HG02943 (cell line): Measurements from ENCODE around the gene VKORC1.
A peak's percentile ranks its signal among the peaks of the same experiment; 100 is the strongest.

Experiments used
- ATAC-seq: cut with Tn5 transposase; IDR thresholded peaks from one replicate; pipeline ENCODE4 v1.9.1; 2021; ENCODE audit warnings: mild to moderate bottlenecking, low read depth, moderate library complexity; ENCODE audit not compliant: unreplicated experiment

VKORC1 gene

GRCh38 chr16:31130899-31131298 is 36.3 kb upstream of the VKORC1 start:
- no peak for ATAC-seq

DNA sequence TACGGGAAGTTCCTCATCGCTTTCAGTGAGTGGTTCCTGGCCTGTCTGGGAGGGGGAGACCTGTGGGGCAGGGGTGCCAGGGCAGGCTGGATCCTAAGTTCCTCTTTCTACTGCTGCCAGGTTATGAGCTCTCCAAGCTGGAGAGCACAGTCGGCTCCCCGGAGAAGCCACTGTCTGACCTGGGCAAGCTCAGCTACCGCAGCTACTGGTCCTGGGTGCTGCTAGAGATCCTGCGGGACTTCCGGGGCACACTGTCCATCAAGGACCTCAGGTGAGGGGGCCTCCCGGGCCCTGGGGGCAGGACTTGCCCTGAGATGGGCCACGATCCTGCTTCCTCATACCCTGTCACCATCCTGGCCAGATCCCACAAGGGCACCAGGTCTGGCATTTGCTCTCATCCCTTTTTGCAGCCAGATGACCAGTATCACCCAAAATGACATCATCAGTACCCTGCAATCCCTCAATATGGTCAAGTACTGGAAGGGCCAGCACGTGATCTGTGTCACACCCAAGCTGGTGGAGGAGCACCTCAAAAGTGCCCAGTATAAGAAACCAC is 35.8 kb upstream of the VKORC1 start:
- no peak for ATAC-seq

DNA sequence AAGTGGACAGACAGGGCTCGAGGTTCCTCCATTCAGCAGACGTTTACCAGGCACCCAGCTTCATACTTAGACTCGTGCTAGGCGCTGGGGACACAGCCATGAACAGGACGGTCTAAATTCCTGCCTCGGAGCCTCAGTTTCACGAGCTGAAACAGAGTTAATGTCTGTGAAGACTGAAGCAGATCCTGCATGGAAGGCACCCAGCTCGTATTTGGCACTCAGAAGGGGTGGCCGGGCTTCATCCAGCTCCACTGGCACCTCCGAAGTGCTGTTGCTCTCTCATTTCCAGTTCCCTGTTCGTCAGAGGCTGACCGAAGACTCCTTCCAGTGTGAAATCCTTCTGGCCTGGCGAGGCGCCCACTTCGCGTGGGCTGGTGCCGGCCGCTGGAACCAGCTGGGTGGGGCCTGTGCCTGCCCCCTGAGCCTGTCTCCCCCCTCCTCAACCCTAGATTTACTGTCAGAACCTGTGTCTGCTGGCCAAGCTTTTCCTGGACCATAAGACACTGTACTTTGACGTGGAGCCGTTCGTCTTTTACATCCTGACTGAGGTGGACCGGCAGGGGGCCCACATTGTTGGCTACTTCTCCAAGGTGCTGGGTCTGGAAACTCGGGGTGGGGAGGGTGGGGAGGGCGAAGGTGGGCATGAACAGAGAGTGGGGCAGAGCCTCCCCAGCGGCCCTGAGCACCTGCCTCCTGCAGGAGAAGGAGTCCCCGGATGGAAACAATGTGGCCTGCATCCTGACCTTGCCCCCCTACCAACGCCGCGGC is 35.2 kb upstream of the VKORC1 start:
- no peak for ATAC-seq

DNA sequence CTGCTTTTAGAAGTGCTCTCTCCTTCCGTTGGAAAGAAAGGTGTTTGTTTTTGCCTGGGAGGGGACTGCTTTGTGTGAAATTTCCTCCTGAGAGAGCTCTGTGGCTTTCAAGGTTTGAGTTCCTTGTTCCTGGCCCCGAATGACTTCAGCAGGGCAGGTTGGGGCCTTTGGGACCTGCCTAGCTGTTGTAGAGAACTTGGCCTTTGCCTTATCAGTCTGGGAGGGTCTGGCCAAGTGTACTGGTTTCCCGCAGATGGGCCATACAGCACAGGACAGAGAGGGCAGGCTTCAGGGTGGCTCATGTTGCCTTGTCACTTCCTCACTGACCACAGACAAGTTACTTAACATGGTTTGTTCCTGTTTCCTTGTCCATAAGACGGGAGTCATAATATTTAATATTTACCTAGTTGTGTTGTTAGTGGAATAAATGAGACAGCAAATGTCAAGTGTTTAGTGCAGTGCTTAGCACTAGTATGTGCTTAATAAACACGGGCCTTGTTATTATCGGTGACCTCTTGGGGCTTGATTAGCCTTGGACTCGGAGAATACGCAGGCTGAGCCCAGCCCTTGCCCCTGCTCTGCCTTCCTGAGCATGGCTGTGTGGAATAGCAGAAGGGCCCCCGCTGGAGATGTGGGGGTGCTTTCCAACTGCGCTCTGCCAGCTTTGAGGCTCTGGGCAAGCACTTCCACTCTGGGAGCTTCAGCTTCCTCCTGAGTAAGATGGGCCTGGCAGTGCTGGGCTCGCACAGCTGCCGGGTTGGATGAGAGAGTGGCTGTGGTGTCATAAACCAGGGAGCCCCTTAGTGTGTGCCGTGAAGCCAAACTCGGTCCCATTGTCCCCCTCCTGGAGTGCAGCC is 34.3 kb upstream of the VKORC1 start:
- ATAC-seq = no peak

- ATAC-seq = no peak
These were observed 32.6 kb upstream of the VKORC1 start for GRCh38 chr16:31127182-31127581.

GRCh38 chr16:31125844-31126243 is 31.2 kb upstream of the VKORC1 start:
- no peak for ATAC-seq

DNA sequence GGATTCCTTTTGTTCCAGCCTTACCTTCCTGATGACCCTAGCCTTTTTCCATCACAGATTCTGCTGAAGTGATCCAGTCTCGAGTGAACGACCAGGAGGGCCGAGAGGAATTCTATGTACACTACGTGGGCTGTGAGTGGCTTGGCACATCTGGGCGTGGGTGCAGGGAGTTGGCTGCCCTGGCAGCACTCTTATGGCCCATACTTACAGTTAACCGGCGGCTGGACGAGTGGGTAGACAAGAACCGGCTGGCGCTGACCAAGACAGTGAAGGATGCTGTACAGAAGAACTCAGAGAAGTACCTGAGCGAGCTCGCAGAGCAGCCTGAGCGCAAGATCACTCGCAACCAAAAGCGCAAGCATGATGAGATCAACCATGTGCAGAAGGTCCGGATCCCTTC is 25.5 kb upstream of the VKORC1 start:
- ATAC-seq = no peak

DNA sequence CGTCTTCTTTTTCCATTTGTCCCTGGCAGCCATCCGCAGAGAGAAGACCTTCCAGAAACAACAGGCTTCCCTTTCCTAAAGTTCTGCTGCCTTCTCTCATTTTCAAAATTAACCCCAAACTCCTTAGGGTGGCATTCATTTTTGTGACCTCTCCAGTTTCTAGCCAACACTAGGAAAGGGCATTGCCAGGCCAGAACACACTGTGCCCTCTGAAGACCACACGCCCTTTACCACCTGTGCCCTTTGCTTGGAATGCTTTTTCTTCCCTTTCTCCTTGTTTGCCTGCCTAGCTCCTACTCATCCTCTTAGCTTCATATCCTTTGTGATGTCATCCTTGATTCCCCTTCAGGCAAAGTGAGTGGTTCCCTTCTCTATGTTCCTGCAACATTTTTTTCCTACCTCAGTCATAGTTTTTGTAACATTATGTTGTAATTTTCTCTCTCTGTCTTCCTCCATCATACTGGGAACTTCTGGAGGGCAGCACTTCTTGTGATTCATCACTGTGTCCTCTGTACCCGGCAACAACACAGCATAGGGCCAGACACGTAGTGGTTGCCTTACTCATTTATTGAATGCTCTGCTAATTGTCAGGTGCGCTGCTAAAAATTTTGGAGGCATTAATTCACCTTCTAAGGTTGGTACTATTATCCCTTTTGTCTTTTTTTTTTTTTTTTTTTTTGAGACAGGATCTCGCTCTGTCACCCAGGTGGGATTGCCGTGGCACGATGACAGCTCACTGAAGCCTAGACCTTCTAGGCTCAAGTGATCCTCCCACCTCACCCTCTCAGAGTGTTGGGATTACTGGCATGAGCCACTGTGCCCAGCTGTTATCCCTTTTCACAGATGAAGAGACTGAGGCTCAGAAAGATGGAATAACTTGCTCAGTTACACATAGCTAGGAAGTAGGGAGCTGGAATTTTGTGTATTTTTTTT is 23.9 kb upstream of the VKORC1 start:
- ATAC-seq = no peak

DNA sequence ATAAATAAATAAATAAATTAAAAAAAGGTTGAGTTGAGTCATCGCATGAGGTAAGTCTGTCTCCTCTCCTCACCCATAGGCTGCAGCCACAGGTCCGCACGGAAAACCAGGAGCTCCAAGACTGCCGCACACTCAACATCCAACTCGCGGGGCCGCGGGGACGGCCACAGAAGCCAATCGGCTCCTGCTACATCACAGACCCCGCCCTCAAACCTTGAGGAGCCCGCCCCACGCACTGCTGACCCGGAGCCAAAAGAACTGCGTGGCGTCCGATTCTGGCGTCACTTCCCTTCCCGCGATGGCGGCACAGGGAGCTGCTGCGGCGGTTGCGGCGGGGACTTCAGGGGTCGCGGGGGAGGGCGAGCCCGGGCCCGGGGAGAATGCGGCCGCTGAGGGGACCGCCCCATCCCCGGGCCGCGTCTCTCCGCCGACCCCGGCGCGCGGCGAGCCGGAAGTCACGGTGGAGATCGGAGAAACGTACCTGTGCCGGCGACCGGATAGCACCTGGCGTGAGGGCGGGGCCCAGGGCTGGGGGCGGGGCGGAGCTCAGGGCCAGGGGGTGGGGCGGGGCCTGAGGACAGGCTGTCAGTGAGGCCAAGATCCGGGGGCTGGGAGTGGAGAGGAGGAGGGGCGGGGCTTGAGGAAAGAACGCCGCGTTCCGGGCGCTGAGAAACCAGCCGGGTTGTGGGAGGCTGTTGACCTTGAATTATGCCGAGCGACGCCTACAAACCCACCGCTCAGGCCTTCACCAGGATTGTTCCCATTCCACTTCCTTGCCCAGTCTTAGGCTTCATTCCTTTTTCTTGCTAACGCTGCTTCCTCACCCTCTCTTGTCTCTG is 23.0 kb upstream of the VKORC1 start, which contains the start of gene KAT8:
Gene KAT8 (plus strand): TSS at position 281 of the 839 bp plus-strand sequence. CDS start 18 bp downstream, at position 299.
- peak; percentile 86 for ATAC-seq

GRCh38 chr16:31114468-31114867 is 19.9 kb upstream of the VKORC1 start:
- no peak for ATAC-seq

- no peak for ATAC-seq
These were observed 18.8 kb upstream of the VKORC1 start for GRCh38 chr16:31113121-31114120.

GRCh38 chr16:31112711-31113110 is 18.1 kb upstream of the VKORC1 start:
- ATAC-seq = no peak

- ATAC-seq = no peak
These were observed 17.4 kb upstream of the VKORC1 start for GRCh38 chr16:31111881-31112466.

DNA sequence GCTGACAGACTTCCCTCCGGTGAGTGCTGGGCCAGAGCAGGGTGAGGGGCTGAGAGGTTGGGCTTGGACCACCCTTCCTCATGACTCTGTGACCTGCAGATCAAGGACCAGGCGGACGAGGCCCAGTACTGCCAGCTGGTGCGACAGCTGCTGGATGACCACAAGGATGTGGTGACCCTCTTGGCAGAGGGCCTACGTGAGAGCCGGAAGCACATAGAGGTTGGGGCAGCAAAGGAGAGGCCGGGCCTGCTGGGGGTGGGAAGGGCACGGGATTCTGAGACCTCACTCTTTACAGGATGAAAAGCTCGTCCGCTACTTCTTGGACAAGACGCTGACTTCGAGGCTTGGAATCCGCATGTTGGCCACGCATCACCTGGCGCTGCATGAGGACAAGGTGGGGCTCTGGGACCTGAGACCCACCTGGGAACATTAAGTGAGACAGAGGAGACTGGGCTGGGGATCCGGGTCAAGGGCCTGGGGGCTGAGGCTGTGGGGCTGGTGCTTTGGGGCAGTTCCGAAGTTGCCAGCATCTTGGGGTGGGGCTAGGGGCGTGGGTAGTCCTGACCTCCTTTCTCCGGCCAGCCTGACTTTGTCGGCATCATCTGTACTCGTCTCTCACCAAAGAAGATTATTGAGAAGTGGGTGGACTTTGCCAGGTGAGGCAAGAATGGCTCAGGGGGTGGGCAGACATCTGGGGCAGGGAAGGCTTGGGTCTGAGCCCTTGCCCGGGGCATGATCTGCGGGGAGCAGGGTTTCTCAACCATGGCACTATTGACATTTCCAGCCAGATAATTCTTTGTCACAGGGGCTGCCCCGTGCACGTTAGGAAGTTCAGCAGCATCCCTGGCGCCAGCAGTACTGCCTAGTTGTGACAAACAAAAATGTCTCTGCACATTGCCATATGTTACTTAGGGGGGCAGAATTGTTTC is 15.8 kb upstream of the VKORC1 start:
- ATAC-seq = no peak

DNA sequence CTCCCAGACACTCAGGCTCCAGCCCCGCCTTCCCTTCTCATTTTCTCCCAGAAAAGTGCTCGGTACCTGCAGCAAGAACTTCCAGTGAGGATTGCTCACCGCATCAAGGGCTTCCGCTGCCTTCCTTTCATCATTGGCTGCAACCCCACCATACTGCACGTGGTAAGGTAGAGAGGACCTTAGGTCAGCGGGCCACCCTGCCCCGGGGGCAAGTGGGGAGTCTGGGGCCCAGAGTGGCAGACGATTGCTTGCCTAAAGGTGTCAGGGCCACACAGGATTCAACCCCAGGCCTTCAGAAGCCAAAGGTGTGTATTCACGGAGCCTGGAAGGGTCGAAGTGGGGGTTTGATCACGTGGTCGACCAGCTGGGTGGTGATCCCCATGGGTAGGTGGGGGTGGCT is 15.0 kb upstream of the VKORC1 start:
- no peak for ATAC-seq

DNA sequence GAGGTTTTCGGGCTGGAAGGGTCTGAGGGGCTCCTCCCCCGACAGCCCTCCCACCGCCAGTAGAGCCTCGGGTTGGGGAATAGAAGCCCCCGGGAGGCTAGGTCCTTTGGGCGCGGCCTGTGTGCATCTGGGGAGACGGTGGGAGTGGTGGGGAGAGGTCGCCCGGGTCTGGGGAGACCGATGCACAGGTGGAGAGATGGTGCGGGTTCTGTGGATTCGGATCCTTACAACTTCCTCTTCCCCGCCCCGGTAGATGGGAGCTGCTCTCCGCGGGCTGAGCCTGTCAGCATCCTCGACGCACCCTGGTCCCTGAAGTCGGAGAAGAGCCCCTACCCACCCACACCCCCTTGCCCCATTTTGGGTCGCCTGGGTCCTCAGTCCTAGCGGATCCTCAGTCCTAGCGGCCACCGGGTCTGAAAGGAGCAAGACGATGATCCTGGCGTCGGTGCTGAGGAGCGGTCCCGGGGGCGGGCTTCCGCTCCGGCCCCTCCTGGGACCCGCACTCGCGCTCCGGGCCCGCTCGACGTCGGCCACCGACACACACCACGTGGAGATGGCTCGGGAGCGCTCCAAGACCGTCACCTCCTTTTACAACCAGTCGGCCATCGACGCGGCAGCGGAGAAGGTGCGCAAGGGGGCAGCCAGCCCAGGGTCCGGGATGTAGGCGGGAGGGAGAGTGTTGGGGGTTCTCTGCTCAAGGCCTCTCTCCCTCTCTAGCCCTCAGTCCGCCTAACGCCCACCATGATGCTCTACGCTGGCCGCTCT is 14.4 kb upstream of the VKORC1 start:
- no peak for ATAC-seq
